ENCODE results near the gene EIF4G1.

DNA sequence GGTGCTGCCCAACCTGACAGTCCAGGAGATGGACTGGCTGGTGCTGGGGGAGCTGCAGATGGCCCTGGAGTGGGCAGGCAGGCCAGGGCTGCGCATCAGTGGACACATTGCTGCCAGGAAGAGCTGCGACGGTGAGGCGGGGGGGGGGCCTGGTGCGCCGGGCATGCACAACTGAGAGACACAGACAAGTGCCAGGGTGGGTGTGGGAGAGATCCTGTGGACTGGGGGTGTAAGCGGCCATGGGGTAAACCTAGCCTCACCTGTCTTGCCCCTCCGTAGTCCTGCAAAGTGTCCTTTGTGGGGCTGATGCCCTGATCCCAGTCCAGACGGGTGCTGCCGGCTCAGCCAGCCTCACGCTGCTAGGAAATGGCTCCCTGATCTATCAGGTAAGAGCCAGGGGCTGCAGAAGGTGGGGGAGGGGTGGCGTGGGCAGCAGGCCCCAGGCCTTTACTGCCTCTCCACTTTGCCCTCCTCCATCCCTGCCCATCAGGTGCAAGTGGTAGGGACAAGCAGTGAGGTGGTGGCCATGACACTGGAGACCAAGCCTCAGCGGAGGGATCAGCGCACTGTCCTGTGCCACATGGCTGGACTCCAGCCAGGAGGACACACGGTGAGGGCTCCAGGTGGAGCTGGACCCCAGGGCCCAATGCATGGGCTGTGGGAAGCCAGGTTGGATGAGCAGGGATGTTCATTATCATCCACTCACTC is 68.8 kb downstream of the EIF4G1 start:
- no peak for TF ChIP-seq RAD21 (conservative IDR thresholded peaks at IDR 0.05)
- TF ChIP-seq EP300 (conservative IDR thresholded peaks at IDR 0.05; ENCODE audit: poor library complexity, severe bottlenecking) = no peak
- TF ChIP-seq SMC3 (conservative IDR thresholded peaks at IDR 0.05; ENCODE audit: poor library complexity) = no peak
- TF ChIP-seq TAF1 (IDR thresholded peaks at IDR 0.05; ENCODE audit: low read depth) = no peak
- TF ChIP-seq, protein P1, sequence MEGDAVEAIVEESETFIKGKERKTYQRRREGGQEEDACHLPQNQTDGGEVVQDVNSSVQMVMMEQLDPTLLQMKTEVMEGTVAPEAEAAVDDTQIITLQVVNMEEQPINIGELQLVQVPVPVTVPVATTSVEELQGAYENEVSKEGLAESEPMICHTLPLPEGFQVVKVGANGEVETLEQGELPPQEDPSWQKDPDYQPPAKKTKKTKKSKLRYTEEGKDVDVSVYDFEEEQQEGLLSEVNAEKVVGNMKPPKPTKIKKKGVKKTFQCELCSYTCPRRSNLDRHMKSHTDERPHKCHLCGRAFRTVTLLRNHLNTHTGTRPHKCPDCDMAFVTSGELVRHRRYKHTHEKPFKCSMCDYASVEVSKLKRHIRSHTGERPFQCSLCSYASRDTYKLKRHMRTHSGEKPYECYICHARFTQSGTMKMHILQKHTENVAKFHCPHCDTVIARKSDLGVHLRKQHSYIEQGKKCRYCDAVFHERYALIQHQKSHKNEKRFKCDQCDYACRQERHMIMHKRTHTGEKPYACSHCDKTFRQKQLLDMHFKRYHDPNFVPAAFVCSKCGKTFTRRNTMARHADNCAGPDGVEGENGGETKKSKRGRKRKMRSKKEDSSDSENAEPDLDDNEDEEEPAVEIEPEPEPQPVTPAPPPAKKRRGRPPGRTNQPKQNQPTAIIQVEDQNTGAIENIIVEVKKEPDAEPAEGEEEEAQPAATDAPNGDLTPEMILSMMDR (IDR thresholded peaks at IDR 0.05; ENCODE audit: poor library complexity, severe bottlenecking) = no peak
- no peak for TF ChIP-seq POLR2AphosphoS5 (IDR thresholded peaks at IDR 0.05)
- TF ChIP-seq, protein P2, sequence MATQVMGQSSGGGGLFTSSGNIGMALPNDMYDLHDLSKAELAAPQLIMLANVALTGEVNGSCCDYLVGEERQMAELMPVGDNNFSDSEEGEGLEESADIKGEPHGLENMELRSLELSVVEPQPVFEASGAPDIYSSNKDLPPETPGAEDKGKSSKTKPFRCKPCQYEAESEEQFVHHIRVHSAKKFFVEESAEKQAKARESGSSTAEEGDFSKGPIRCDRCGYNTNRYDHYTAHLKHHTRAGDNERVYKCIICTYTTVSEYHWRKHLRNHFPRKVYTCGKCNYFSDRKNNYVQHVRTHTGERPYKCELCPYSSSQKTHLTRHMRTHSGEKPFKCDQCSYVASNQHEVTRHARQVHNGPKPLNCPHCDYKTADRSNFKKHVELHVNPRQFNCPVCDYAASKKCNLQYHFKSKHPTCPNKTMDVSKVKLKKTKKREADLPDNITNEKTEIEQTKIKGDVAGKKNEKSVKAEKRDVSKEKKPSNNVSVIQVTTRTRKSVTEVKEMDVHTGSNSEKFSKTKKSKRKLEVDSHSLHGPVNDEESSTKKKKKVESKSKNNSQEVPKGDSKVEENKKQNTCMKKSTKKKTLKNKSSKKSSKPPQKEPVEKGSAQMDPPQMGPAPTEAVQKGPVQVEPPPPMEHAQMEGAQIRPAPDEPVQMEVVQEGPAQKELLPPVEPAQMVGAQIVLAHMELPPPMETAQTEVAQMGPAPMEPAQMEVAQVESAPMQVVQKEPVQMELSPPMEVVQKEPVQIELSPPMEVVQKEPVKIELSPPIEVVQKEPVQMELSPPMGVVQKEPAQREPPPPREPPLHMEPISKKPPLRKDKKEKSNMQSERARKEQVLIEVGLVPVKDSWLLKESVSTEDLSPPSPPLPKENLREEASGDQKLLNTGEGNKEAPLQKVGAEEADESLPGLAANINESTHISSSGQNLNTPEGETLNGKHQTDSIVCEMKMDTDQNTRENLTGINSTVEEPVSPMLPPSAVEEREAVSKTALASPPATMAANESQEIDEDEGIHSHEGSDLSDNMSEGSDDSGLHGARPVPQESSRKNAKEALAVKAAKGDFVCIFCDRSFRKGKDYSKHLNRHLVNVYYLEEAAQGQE (IDR thresholded peaks at IDR 0.05; ENCODE audit: borderline replicate concordance) = no peak
- TF ChIP-seq EZH2 (IDR thresholded peaks at IDR 0.05; ENCODE audit: borderline replicate concordance, insufficient read depth, low read length, poor library complexity, severe bottlenecking) = no peak
- TF ChIP-seq MXI1 (conservative IDR thresholded peaks at IDR 0.05; ENCODE audit: poor library complexity, severe bottlenecking) = no peak

Measured in neural cell (in vitro differentiated cells).